ENCODE results near the gene LINC01488.

- no peak for TF ChIP-seq MZF1 (tag by site-specific recombination; IDR thresholded peaks at IDR 0.05; ENCODE audit: borderline replicate concordance)
- TF ChIP-seq CTCF (tag by site-specific recombination; IDR thresholded peaks at IDR 0.05), result no peak
- TF ChIP-seq ZNF654 (tag by site-specific recombination; IDR thresholded peaks at IDR 0.05; ENCODE audit: low read depth), result no peak
- no peak for TF ChIP-seq TCF7L2 (IDR thresholded peaks at IDR 0.05; ENCODE audit: borderline replicate concordance, low read depth, low read length)
- no peak for TF ChIP-seq ZBTB26 (tag by site-specific recombination; optimal IDR thresholded peaks at IDR 0.05)
- TF ChIP-seq ZNF239 (tag by site-specific recombination; IDR thresholded peaks at IDR 0.05), result no peak
- no peak for TF ChIP-seq KLF17 (tag by site-specific recombination; IDR thresholded peaks at IDR 0.05)
Measured at GRCh38 chr11:69473276-69473845, 8.1 kb upstream of the LINC01488 start.
